ENCODE results near the gene NFIB.

Gene NFIB

DNA sequence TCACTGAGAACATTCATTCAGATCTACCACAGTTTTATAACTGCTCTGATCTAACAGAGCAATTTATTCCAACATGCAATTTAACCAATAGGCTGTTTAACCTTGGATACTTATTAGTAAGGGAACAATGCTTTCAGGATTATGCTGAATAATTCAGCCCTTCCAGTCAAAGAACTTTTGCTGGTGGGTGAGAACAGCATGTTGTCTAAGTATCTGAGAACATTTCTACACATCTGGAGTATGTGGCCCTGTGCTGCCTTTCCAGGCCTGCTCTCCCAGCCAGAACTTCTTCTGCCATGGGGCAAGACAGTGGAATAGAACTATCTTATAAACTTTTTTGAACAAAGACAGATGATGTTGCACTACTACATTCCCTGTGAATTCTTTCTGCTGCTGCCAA, 55.8 kb downstream of the NFIB start:
- Histone ChIP-seq H3K27me3 (replicated peaks; ENCODE audit: control insufficient read depth, insufficient read depth, low read length) (no peaks in the 10 kb centered on the region), H3K36me3 (ENCODE audit: control insufficient read depth, insufficient read depth, low read length) (no peaks in the 10 kb centered on the region), H3K4me3 (replicated peaks; ENCODE audit: low read depth, low read length) (no peak overlapping the region)
- no peak for DNase-seq (ENCODE audit: extremely low read depth, insufficient read length)
- TF ChIP-seq, protein P1, sequence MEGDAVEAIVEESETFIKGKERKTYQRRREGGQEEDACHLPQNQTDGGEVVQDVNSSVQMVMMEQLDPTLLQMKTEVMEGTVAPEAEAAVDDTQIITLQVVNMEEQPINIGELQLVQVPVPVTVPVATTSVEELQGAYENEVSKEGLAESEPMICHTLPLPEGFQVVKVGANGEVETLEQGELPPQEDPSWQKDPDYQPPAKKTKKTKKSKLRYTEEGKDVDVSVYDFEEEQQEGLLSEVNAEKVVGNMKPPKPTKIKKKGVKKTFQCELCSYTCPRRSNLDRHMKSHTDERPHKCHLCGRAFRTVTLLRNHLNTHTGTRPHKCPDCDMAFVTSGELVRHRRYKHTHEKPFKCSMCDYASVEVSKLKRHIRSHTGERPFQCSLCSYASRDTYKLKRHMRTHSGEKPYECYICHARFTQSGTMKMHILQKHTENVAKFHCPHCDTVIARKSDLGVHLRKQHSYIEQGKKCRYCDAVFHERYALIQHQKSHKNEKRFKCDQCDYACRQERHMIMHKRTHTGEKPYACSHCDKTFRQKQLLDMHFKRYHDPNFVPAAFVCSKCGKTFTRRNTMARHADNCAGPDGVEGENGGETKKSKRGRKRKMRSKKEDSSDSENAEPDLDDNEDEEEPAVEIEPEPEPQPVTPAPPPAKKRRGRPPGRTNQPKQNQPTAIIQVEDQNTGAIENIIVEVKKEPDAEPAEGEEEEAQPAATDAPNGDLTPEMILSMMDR (IDR thresholded peaks at IDR 0.05; ENCODE audit: insufficient read depth, low read length, poor library complexity, severe bottlenecking): no peak

- no peak for DNase-seq (ENCODE audit: extremely low read depth, insufficient read length)
- no peak overlapping the region for H3K4me3 ChIP-seq (replicated peaks; ENCODE audit: low read depth, low read length)
- no peaks in the 10 kb centered on the region for H3K27me3 ChIP-seq (replicated peaks; ENCODE audit: control insufficient read depth, insufficient read depth, low read length)
- H3K36me3 ChIP-seq (ENCODE audit: control insufficient read depth, insufficient read depth, low read length): no peaks in the 10 kb centered on the region
- TF ChIP-seq, protein P1 (IDR thresholded peaks at IDR 0.05; ENCODE audit: insufficient read depth, low read length, poor library complexity, severe bottlenecking): no peak
Measured at GRCh38 chr9:14256588-14256987, 57.4 kb downstream of the NFIB start.

- DNase-seq (ENCODE audit: extremely low read depth, insufficient read length): no peak
- no peaks in the 10 kb centered on the region for H3K36me3 ChIP-seq (ENCODE audit: control insufficient read depth, insufficient read depth, low read length)
- no peaks in the 10 kb centered on the region; the same call in 1 of the 2 replicates for H3K27me3 ChIP-seq (replicated peaks; ENCODE audit: control insufficient read depth, insufficient read depth, low read length)
- H3K4me3 ChIP-seq (replicated peaks; ENCODE audit: low read depth, low read length): no peak overlapping the region
- TF ChIP-seq, protein P1 (IDR thresholded peaks at IDR 0.05; ENCODE audit: insufficient read depth, low read length, poor library complexity, severe bottlenecking): no peak
Measured at GRCh38 chr9:14251154-14252071, 62.5 kb downstream of the NFIB start.

GRCh38 chr9:14250794-14251153, 63.2 kb downstream of the NFIB start:
- H3K27me3 ChIP-seq (replicated peaks; ENCODE audit: control insufficient read depth, insufficient read depth, low read length): no peaks in the 10 kb centered on the region; the same call in 1 of the 2 replicates
- no peak for DNase-seq (ENCODE audit: extremely low read depth, insufficient read length)
- H3K36me3 ChIP-seq (ENCODE audit: control insufficient read depth, insufficient read depth, low read length): no peaks in the 10 kb centered on the region
- TF ChIP-seq, protein P1 (IDR thresholded peaks at IDR 0.05; ENCODE audit: insufficient read depth, low read length, poor library complexity, severe bottlenecking): no peak
- H3K4me3 ChIP-seq (replicated peaks; ENCODE audit: low read depth, low read length): no peak overlapping the region

DNA sequence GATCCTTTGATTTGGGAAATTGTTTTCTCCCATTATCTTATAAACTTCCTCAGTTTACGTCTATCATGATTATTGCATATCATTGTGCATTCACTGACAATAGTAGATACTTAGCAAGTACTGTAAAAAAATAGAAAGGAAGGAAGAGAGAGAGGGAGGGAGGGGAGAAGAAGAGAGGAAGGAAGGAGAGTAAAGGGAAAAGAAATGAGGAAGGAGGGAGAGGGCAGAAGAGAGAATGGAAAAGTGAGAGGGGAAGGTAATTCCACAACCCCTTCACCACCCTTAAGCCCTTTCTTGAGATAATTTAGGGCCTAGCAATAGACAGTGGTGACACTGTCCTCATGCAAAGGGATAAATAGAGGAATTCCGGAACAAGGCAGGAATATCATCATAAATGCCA, 64.4 kb downstream of the NFIB start:
- Histone ChIP-seq H3K27me3 (replicated peaks; ENCODE audit: control insufficient read depth, insufficient read depth, low read length) (no peaks in the 10 kb centered on the region; the same call in 1 of the 2 replicates), H3K4me3 (replicated peaks; ENCODE audit: low read depth, low read length) (no peak overlapping the region), H3K36me3 (ENCODE audit: control insufficient read depth, insufficient read depth, low read length) (no peaks in the 10 kb centered on the region)
- DNase-seq (ENCODE audit: extremely low read depth, insufficient read length): no peak
- TF ChIP-seq, protein P1 (IDR thresholded peaks at IDR 0.05; ENCODE audit: insufficient read depth, low read length, poor library complexity, severe bottlenecking): no peak
